ENCODE measurements around the gene SLC15A5. TPM values are rescaled to one million over a fixed set of nuclear protein-coding genes. Genes with fewer than 3 reads are reported as not detected.

The SLC15A5 gene
- total RNA-seq, 4 donors from 2014 or later, result 0.17 to 0.38 (median 0.33) TPM; not detected in 1

- TF ChIP-seq CTCF (IDR thresholded peaks at IDR 0.05; ENCODE audit: low read depth), result no peak
Observed at GRCh38 chr12:16291032-16291431, 13.5 kb upstream of the SLC15A5 start.

GRCh38 chr12:16285586-16285985 is 8.1 kb upstream of the SLC15A5 start:
- TF ChIP-seq CTCF (IDR thresholded peaks at IDR 0.05; ENCODE audit: low read depth), result no peak

GRCh38 chr12:16282978-16283377 is 5.5 kb upstream of the SLC15A5 start:
- TF ChIP-seq CTCF (IDR thresholded peaks at IDR 0.05; ENCODE audit: low read depth), result no peak

GRCh38 chr12:16282081-16282480 is 4.6 kb upstream of the SLC15A5 start:
- TF ChIP-seq CTCF (IDR thresholded peaks at IDR 0.05; ENCODE audit: low read depth), result no peak

GRCh38 chr12:16281157-16281556 is 3.7 kb upstream of the SLC15A5 start:
- TF ChIP-seq CTCF (IDR thresholded peaks at IDR 0.05; ENCODE audit: low read depth), result no peak

- TF ChIP-seq CTCF (IDR thresholded peaks at IDR 0.05; ENCODE audit: low read depth), result no peak
Observed at GRCh38 chr12:16272222-16272621, 5.3 kb downstream of the SLC15A5 start.

- no peak for TF ChIP-seq CTCF (IDR thresholded peaks at IDR 0.05; ENCODE audit: low read depth)
Observed at GRCh38 chr12:16271062-16271461, 6.4 kb downstream of the SLC15A5 start.
